NCI-H446 (cell line): ENCODE measurements around the gene ABI2.
"Not testable (repeated sequence)": the region's sequence is repeated elsewhere in the genome, so short reads cannot be mapped to it uniquely, and the experiment has no call there.

ENCODE experiments used
- DNase-seq, 2 experiments: peaks; one replicate each; lab custom pipeline; 2025; lab: John Stamatoyannopoulos, UW

Gene ABI2

DNA sequence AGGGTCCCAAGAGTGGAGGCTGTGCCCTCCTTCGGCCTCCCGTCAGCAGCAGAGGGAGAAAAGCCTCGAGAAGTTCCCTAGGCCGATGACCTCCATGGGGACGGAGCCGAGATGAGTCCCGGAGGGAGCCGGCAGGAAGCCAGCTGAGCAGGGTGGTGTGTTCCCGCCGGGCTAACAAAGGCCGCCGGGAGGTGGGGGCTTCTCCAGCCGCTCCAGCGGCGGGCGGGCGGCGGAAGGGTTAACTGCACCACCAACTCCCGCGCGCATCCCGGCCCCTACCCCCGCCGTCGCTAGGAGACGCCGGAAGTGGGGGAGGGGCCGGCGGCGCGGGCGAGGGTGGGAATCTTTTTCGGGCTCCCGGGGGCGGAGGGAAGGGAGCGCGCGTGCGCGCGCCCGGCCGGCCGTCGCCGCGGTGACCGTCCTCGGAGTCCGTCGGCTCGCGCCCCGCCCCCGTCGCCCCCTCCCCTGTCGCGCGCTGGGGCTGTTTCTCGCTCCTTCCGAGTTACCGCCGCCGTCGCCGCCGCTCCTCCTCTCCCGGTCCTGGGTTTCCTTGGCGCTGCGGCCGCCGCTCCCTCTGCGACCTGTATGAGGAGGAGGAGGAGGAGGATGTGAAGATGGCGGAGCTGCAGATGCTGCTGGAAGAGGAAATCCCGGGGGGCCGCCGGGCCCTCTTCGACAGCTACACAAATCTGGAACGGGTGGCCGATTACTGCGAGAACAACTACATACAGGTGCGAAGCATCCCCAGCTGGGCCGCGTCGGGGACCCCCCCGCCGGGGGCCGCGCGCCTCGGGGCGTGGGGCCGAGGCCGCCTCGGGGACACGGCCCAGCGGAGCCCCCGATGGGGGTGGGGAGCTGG lies at the start of gene ABI2:
Gene ABI2 (plus strand): TSS at position 494 of the 859 bp plus-strand sequence. CDS start 121 bp downstream, at position 615.
- DNase-seq: peak; percentile 74 to 92

DNA sequence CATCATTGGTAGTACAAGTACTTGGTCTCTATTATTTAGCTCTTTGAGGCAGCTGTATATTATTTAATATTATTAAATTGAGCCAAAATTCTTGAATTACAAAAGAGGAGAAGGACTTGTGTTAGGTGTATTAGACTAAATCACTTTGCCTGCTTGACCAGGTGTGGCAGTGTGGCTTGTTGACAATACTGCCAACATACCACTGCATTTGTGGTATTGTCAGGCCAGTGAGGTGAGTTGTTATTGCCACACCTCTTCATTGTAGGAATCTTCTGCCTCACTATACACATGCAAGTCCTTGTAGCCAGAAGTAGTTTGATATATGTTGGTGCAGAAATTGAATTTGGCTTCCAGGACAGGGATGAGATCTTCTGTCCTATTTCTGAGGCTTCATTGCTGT lies 48.9 kb upstream of the ABI2 start:
- DNase-seq: no peak

DNA sequence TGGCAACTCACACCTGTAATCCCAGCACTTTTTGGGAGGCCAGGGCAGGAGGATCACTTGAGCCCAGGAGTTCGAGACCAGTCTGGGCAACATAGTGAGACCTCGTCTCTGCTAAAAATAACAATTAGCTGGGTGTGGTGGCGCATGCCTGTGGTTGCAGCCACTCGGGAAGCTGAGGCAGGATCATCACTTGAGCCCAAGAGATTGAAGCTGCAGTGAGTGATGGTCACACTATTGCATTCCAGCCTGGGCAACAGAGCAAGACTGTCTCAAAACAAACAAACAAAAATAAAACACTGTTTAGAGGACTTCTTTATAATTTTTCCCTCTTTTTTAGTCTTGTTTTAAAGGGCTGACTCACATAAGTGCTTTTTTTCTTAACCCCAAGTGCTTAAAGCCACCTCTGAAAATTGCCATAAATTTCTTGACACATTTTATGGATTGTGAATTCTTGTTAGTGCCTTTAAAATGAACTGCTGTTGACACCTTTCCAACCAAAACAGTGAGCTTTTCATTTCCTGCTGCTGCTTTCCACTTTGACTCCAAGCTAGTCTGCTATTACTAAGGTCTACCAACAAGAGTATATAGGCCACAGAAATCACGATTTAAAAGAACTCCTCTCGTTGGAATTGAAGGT lies 47.6 kb upstream of the ABI2 start:
- no peak for DNase-seq

DNA sequence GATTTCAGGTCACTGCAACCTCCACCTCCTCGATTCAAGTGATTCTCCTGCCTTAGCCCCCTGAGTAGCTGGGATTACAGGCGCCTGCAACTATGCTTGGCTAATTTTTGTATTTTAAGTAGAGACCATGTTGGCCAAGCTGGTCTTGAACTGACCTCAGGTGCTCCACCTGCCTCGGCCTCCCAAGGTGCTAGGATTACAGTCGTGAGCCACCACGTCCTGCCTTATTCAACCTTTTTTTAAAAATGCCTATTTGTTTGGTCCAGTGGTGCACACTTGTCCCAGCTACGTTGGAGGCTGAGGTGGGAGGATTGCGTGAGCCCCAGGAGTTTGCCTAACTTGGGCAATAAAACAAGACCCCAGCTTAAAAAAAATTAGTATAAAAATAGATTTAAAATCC lies 46.1 kb upstream of the ABI2 start:
- no peak for DNase-seq

DNA sequence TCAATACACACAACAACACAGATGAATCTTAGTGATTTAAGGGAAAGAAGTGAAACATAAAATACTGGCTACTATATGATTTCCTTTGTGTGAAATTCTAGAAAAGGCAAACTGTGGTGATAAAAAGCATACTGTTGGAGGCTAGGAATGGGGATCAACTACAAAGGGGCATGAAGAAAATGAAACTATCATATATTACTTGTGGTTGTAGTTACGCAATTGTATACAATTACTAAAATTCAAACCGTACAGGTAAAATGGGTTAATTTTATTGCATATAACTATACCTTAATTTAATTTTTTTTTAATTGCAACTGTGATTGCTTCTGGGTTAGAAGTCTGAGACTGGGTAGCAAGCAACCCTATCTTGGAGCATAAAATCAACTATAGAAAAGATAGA lies 41.7 kb upstream of the ABI2 start:
- DNase-seq: no peak

DNA sequence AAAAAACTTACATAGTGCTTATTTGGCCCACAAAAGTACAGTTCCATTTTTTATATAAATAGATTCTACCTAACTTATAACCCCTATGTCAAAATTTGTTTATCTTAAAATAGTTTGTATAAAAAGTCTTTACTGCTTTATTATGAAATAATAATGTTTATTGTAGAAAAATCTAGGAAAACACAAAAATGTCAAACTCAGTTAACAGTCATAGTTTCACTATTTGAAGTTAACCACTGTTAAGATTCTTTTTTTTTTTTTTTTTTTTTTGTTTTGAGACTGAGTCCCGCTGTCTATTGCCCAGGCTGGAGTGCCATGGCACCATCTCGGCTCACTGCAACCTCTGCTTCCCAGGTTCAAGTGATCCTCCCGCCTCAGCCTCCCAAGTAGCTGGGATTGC lies 26.5 kb upstream of the ABI2 start:
- DNase-seq: no peak

DNA sequence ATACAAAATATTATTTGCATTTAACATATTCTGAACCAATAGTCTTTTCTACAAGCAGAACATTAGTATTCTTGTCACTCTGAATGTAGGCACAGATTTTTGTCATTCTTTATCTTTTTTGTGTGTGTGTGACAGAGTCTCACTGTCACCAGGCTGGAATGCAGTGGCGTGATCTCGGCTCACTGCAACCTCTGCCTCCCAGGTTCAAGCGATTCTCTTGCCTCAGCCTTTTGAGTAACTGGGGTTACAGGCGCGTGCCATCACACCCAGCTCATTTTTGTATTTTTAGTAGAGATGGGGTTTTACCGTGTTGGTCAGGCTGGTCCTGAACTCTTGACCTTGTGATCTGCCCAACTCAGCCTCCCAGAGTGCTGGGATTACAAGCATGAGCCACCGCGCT lies 25.6 kb upstream of the ABI2 start:
- DNase-seq: not testable (repeated sequence)

DNA sequence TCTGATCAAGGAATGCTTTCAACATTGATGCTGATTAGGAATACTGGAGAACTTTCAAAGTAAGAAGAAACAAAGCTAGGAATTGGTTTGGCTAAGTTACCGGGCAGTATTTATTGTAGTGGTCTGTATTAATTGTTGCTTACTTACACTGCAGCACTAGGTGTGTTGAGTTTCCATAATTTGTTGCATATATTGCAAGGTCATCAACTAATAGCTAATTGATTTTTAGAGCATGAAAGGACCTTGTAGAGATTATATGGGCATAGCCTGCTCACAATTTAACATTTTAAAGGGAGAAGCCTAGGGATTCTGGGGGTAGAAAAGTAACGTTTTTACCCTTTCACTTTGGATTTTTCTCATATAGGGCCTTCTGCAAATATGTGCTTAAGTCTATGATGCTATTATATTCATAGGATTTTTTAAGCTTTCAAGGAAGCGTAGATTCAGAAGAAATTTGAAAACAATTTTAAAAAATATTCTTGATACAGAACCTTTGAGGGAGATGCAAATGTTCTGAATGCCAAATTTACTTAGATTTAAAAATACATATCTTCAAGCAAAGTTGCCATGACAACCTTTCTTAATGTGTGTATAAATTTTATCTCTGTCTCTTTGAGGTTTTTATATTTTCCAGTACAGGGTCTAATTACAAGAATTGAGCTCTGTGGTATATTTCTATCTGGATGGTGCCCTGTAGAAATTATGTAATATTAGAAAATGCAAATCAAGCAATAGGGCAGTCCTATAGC lies 17.3 kb upstream of the ABI2 start:
- DNase-seq: no peak

DNA sequence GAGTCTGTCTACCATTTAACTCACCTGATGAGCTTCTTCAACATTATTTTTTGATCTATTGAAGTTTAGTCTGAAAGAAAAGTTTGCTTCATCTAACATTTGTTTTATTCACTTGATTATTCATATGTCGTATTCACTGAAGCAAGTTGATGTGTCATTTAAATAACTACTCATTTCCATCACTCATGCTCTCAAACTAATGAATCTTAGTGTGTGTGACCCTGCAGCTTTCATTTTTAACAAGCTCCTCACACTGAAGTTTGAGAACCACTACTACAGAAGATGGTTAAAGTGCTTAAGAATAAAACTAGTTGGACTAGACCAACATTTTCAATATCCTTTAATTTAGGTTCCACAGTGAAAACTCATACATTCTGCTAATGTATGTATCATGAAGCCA lies 1.8 kb upstream of the ABI2 start:
- DNase-seq: no peak

DNA sequence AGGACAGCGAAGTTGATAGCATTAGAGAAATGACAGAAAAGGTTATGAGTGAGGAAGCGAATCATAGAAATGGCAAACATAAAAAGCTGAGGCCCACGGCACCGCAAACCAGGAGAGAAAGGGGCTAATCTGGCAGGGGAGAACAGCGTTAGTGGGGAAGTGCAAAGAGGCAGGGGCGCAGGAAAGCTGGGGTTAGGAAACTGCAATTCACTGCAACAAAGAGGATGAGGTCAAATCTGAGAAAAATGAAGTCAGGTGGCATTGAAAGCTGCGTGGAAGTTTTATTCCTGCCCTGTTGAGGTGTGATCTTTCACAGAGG lies 653 bp upstream of the ABI2 start:
- peak in 1 of 2 experiments; percentile 34 for DNase-seq

DNA sequence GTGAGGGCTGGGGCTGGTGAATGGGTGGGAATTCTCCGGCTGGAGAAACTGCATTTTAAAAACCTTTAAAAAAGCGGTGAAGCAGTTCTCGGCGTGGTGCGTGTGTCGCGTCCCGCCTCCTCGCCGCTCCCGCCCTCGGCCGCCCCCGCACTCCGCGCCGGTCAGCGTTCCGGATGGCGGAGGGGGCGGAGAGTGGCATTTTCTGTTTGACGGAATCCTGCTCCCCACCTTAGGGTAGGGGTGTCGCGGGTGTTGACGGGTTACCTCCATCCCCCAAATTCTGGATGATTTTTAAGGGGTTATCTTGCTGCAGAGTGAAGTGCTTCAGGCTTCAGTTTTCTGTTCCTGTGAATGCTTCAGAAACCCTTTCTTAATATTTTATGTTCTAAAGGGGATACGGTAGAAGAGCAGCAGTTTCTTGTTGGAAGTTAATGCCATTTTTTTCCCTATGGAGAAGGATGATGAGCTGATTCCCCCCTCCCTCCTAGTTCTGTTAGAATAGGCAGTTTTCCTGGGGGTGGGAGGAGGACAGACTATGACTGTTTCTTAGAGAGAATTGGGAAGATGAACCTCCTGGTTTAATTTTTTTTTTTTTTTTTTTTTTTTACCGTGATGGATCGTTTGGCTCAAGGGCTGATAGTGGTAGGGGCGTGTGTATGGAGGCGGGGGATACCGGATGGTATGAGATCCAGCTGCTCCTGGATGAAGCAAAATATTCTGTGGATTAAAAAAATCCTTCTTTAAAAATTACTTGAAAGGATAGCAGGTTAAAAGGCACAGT lies 756 bp downstream of the ABI2 start:
- peak in 1 of 2 experiments; percentile 26 for DNase-seq

DNA sequence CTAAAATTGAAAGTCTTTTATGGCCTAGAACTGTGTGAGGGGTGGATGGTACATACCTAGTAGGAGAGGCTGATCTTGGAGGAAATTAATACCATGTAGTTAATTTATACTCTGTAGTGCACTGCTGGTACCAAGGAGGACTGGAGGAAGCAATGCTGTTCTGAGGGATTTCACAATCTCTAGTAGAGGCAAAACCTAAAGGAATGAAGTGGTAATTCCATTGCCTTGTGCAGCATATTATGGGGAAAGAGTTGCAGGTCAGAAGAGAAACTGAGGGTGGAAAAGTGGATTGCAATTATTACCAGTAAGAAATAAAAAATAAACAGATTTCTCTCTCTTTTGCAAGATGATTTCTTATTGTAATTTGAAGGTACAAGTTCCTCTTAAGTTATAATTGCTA lies 2.2 kb downstream of the ABI2 start:
- no peak for DNase-seq

DNA sequence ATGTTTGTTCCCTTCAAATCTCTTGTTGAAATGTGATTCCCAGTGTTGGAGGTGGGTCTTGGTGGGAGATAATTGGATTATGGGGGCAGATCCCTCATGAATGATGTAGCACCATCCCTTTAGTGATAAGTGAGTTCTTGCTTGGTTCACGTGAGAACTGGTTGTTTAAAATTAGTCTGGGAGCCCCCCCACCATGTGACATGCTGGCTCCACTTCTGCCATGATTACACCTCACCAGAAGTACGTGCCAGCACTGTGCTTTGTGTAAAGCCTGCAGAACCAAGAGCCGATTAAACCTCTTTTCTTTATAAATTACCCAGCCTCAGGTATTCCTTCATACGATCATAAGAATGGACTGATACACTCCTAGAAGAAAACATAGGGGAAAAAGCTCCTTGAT lies 10.1 kb downstream of the ABI2 start:
- no peak for DNase-seq

DNA sequence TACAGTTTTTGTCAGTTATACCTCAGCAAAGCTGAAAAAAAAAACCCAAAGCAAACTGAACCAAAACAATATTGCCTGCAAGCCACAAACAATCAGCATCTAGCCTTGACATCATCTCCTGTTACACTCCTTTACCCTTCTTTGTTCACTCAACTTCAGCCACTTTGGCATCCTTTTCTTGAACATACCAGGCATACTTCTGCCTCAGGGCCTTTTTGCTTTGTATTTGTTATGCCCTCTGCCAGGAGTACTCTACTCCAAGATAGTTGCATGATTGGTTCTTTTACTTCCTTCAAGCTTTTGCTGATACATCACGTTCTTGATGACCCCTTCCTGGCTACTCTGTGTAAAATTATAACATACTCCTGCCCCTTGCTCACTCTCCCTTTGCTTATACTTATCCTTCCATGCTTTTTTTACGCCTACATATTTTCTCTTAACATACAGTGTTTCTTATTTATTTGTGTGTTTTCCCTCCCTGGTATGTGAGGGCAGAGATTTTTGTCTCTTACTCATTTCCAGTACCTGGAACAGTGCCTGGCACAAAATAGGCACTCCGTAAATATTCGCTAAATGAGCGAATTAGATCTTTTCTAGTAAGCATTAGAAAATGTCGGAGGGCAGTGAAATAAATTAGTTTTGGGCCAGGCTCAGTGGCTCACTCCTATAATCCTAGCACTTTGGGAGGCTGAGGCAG lies 12.7 kb downstream of the ABI2 start:
- no peak for DNase-seq

DNA sequence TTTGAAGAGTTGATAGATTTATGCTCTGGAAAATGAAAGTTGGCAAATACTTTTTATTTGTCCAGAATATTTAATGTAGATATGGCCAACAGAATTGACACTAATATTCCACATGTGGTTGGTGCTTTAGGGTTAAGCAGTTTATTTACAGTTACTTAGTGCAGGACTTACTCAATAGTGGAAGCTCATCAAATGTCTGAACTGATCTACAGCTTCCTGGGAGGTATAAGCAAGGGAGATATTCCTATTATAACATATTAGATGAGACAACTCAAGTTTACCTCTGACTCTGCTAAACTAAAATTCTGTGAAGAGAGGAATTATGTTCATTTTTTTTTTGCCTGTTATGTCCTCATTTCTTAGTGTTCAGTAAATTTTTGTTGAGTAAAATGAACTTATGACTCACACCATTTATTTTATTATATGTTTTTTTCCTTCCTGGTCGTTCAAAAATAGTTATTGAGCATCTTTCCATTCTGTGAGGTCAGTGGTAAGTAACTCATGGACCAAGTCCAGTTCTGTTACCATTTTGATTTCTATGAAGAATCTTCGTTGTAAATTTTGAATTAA lies 13.6 kb downstream of the ABI2 start:
- DNase-seq: no peak

DNA sequence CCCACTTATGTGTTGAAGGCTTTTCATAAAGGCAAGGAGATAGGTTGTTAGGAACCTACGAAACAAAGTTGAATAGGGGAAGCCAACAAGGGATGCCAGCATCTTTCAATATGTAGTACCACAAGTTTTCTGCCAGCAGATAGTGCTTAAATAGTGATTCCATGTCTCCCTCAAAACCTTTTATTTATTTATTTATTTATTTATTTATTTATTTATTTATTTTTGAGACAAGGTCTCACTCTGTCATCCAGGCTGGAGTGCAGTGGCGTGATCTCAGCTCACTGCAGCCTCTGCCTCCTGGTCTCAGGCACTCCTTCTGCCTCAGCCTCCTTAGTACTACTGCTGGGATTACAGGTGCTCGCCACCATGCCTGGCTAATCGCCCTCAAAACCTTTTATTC lies 14.2 kb downstream of the ABI2 start:
- DNase-seq: not testable (repeated sequence)

DNA sequence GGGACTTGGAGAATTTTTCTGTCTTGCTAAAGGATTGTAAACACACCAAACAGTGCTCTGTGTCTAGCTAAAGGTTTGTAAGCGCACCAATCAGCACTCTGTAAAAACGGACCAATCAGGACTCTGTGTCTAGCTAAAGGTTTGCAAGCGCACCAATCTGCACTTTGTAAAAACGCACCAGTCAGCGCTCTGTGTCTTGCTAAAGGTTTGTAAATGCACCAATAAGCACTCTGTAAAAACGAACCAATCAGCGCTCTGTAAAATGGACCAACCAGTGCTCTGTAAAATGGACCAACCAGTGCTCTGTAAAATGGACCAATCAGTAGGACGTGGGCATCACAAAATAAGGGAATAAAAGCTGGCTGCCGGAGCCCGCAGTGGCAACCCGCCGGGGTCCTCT lies 16.5 kb downstream of the ABI2 start:
- DNase-seq: no peak

DNA sequence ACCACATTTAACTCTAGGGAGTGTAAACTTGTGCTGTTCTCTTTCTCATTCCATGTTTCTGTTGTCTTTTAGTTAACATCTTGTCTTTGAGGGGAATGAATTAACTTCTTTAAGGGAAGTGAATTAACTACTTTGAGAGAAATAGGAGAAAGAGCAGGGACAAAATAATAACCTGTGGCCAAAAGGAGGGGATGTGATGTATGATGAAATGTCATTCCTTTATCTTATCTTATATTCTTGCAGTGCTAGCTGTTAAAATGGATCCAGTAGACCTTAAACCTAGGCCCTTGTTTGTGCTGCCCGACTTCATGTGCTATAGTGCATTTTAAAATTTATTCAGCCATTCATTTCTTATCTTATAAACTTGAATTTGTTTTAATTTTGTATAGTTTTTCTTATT lies 18.4 kb downstream of the ABI2 start:
- no peak for DNase-seq

DNA sequence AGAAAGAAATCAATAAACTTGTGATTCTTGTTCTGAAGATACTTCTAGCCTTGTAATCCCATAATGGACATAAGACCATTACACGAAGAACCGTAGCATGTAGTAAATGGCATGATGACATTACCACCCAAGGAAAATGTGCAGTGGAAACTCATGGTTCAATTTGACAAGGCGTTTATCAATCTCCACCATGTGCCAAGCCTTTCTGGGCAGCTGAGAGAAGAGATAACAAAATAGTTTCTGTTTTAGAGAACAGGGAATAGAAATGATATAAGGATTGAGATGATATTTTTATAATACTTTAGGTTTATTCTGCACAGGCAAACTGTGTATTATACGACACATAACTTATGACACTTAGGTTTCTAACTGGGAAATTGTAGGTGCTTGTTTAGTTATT lies 19.2 kb downstream of the ABI2 start:
- no peak for DNase-seq

DNA sequence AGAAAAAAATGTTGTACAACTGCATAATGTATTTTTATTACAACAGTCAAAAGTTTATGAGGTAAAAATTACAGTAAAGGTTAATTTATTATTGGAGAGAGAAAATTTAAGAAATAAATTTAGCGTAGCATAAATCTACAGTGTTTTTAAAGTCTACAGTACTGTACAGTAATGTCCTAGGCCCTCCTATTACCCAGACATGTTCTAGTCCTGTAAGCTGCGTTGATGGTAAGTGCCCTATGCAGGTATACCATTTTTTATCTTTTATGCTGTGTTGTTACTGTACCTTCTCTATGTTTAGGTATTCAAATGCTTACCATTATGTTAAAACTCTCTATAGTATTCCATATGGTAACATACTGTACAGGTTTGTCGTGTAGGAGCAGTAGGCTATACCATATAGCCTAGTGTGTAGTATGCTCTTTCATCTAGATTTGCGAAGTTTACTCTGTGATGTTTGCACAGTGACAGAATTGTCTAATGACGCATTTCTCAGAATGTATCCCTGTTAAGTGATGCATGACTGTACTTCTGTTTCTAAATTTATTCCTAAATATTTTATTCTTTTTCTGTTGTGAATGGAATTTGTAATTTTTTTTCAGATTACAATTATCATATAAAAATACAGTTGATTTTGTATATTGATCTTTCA lies 24.5 kb downstream of the ABI2 start:
- DNase-seq: no peak

DNA sequence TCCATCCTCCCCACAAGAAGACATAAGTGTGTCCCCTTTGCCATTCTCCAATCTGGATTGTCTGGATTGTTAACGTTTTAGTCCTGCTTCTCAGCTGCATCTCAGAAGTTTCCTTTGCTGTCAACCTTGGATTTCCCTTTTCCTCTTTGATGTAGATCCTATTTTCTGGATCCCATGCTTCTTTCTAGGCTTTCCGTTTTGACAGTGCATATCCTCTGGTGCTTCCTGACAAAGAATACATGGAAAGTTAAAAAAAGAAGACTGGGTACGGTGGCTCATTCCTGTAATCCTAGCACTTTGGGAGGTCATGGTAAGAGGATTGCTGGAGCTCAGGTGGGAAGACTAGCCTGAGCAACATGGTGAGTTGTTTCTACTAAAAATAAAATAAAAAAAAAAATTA lies 26.8 kb downstream of the ABI2 start:
- DNase-seq: no peak
